K562 (cell line): ENCODE results near the gene TMEM95. TPM values are rescaled to one million over a fixed set of nuclear protein-coding genes. Genes with fewer than 3 reads are reported as not detected.

Experiments
- ATAC-seq: fragments of 200-7000 bp; cut with Tn5 transposase; 3 replicates; pipeline ENCODE4 v1.9.1; 2020; ENCODE audit warnings: moderate library complexity
- BruUV-seq: library from RNA; stranded (reverse); fragments of 400-500 nt; replicated peaks from 2 replicates; lab custom pipeline; 2021; lab: Mats Ljungman, UMichigan
- CTCF ChIA-PET: fragments of 300-600 bp; formaldehyde crosslinking; extraction: SDS; loops from one replicate; lab custom pipeline; 2021; ENCODE audit warnings: low intra/inter-chr PET ratio; lab: Yijun Ruan, JAX
- POLR2A ChIA-PET: fragments of 300-600, 350-650 bp; sonication (Branson Sonifier 250); formaldehyde crosslinking; extraction: SDS; loops from one replicate; lab custom pipeline; 2021; ENCODE audit warnings: antibody characterized with exemption, inconsistent platforms; lab: Yijun Ruan, JAX
- DNase-seq, 4 experiments: peaks; one replicate each; pipeline versions ENCODE4 v3.0.0 to v3.0.0-alpha.2; 2011 to 2018; ENCODE audit warnings: low spot score in 3 of 4, mixed read lengths in 3 of 4; ENCODE audit errors: extremely low read depth in 1 of 4
- FAIRE-seq: peaks from 2 replicates; lab custom pipeline; 2011; peaks lifted over from hg19 to GRCh38; lab: Jason Lieb, UNC
- H2AFZ ChIP-seq: 2 replicates; pipeline ENCODE4 v1.6.0; 2011; ENCODE audit warnings: low read depth, low read length, control low read depth, inconsistent platforms
- H3K27ac ChIP-seq: fragments of 200-600 bp; 3 replicates; pipeline ENCODE4 v1.8.0; 2011; ENCODE audit warnings: low read depth, mild to moderate bottlenecking, control low read depth, inconsistent platforms, low read length, moderate library complexity, mixed read lengths; ENCODE audit errors: extremely low read depth
- H3K27me3 ChIP-seq, 2 experiments: fragments of 300-600 bp in 1 of 2; 2 replicates in 1 of 2; 3 replicates in 1 of 2; pipeline versions ENCODE4 v1.6.0 to v1.8.0; 2011; ENCODE audit warnings: inconsistent platforms in 2 of 2, low read length in 2 of 2, mild to moderate bottlenecking in 1 of 2, mixed read lengths in 1 of 2, moderate library complexity in 1 of 2; ENCODE audit not compliant: control insufficient read depth in 2 of 2, insufficient read depth in 2 of 2
- H3K36me3 ChIP-seq: fragments of 300-600 bp; 3 replicates; pipeline ENCODE4 v1.8.0; 2011; ENCODE audit warnings: mild to moderate bottlenecking, low read length, inconsistent platforms; ENCODE audit not compliant: control insufficient read depth, insufficient read depth
- H3K4me1 ChIP-seq, 2 experiments: fragments of 200-600 bp in 1 of 2; replicated peaks in 1 of 2; 2 replicates in 1 of 2; 3 replicates in 1 of 2; pipeline versions ENCODE4 v1.5.1 to v1.8.0; 2011; ENCODE audit warnings: inconsistent platforms in 2 of 2, low read length in 2 of 2, mild to moderate bottlenecking in 1 of 2, mixed read lengths in 1 of 2, moderate library complexity in 1 of 2; ENCODE audit not compliant: control insufficient read depth in 2 of 2, insufficient read depth in 2 of 2
- H3K4me2 ChIP-seq: 2 replicates; pipeline ENCODE4 v1.6.1; 2011; ENCODE audit warnings: low read length, control low read depth, inconsistent platforms, mixed read lengths; ENCODE audit not compliant: insufficient read depth
- H3K4me3 ChIP-seq: fragments of 200-600 bp; sonication (generic), shearing (Covaris generic); 2 replicates; pipeline ENCODE4 v1.5.1; 2016; ENCODE audit warnings: control low read depth, inconsistent platforms
- H3K79me2 ChIP-seq: fragments of 200-600 bp; 3 replicates; pipeline ENCODE4 v1.8.0; 2011; ENCODE audit warnings: low read length, inconsistent platforms; ENCODE audit not compliant: control insufficient read depth, insufficient read depth
- H3K9ac ChIP-seq, 2 experiments: 2 replicates each; pipeline versions ENCODE4 v1.6.0 to v1.6.1; 2011; ENCODE audit warnings: low read depth in 2 of 2, low read length in 2 of 2, control low read depth in 1 of 2, inconsistent platforms in 1 of 2, mild to moderate bottlenecking in 1 of 2, mixed read lengths in 1 of 2; ENCODE audit not compliant: insufficient read depth in 1 of 2
- H3K9me1 ChIP-seq: one replicate; pipeline ENCODE4 v1.6.0; 2011; ENCODE audit warnings: inconsistent platforms, mild to moderate bottlenecking, low read length, moderate library complexity; ENCODE audit not compliant: control insufficient read depth, insufficient read depth
- H3K9me3 ChIP-seq: replicated peaks from 2 replicates; pipeline ENCODE4 v1.5.1; 2011; ENCODE audit warnings: low read depth, low read length, inconsistent platforms; ENCODE audit not compliant: control insufficient read depth, insufficient read depth
- H4K20me1 ChIP-seq: replicated peaks from 2 replicates; pipeline ENCODE4 v1.6.1; 2011; ENCODE audit warnings: low read length, inconsistent platforms, mixed read lengths; ENCODE audit not compliant: control insufficient read depth, insufficient read depth
- KHSRP ChIP-seq: fragments of 450-650 bp; IDR thresholded peaks from 2 replicates; pipeline ENCODE4 v1.6.1; 2017
- MLLT1 ChIP-seq, 2 experiments: fragments of 450-650 bp; IDR thresholded peaks; 2 replicates each; pipeline ENCODE4 v1.6.1; 2016
- POLR2G ChIP-seq: fragments of 200-400 bp; formaldehyde crosslinking; IDR thresholded peaks from 2 replicates; pipeline ENCODE4 v1.6.1; 2017; ENCODE audit warnings: low read depth, mild to moderate bottlenecking, antibody characterized with exemption, low read length, moderate library complexity
- SAP30 ChIP-seq: fragments of 200-600 bp; sonication (generic); IDR thresholded peaks from 2 replicates; pipeline ENCODE4 v1.6.1; 2012; ENCODE audit warnings: borderline replicate concordance, low read depth, mild to moderate bottlenecking, moderate library complexity, low read length, control low read depth, inconsistent platforms; ENCODE audit not compliant: insufficient read depth, poor library complexity, severe bottlenecking
- SMAD1 ChIP-seq: fragments of 150-350 bp; IDR thresholded peaks from 2 replicates; pipeline ENCODE4 v1.6.1; 2014; ENCODE audit warnings: low read length, low read depth; ENCODE audit not compliant: partially characterized antibody
- YY1 ChIP-seq, 3 experiments: IDR thresholded peaks; 2 replicates each; pipeline ENCODE4 v1.6.1; 2011; ENCODE audit warnings: low read length in 2 of 3, mild to moderate bottlenecking in 2 of 3, moderate library complexity in 2 of 3, borderline replicate concordance in 1 of 3, control low read depth in 1 of 3, low read depth in 1 of 3; ENCODE audit not compliant: insufficient read depth in 3 of 3, insufficient replicate concordance in 2 of 3, control insufficient read depth in 1 of 3, insufficient read length in 1 of 3; ENCODE audit errors: extremely low read depth in 1 of 3
- ZFP91 ChIP-seq: sonication (generic); formaldehyde crosslinking; IDR thresholded peaks from 2 replicates; pipeline ENCODE4 v1.8.0; 2022; ENCODE audit warnings: mild to moderate bottlenecking, missing genetic modification reagents
- WGBS: fragments of 100-300 bp; shearing (Covaris generic); methylation state at CpG from one replicate; pipeline ENCODE4 v1.1.6; 2016; ENCODE audit warnings: low coverage, mixed read lengths; ENCODE audit not compliant: insufficient coverage; ENCODE audit errors: missing lambda C conversion rate; 5-methylcytosine and 5-hydroxymethylcytosine counted together
- in situ Hi-C: fragments of 300-500 bp; cut with MboI; formaldehyde crosslinking; loops from 4 replicates; pipeline ENCODE4 v1.15.0; 2018; ENCODE audit warnings: inconsistent platforms, mixed read lengths
- intact Hi-C: fragments of 100-400 bp; cut with micrococcal nuclease; formaldehyde crosslinking; loops from 2 replicates; pipeline ENCODE4 v1.14.2; 2022
- polyA plus RNA-seq, 8 experiments: library from polyadenylated mRNA; depleted of rRNA in 4 of 8; stranded (reverse) in 5 of 8; unstranded in 3 of 8; fragments of >200 nt; fragmentation: Nextera tagmentation in 2 of 8; fragmentation: Illumina TruSeq in 1 of 8; extraction: Ambion mirVana in 2 of 8; extraction: Trizol in 1 of 8; gene quantifications; 2 replicates each; pipeline versions ENCODE4 v1.2.1 to v1.2.3, GENCODE V29; 2011 to 2014; ENCODE audit warnings: inconsistent platforms in 1 of 8, missing spikeins in 1 of 8
- total RNA-seq, 7 experiments: library from RNA; depleted of rRNA in 6 of 7; stranded (reverse); fragments of >200 nt in 6 of 7; fragmentation: Illumina TruSeq in 2 of 7; extraction: Trizol in 2 of 7; gene quantifications; 2 replicates each; pipeline versions ENCODE4 v1.2.1 to v1.2.3, GENCODE V29; 2011 to 2021; ENCODE audit warnings: low replicate concordance in 1 of 7

TMEM95 gene
- total and polyA plus RNA-seq, 9 of the 15 experiments (the other 6 are each of a cell fraction or from before 2014, with no cell fraction given), result not detected

- TF ChIP-seq ZFP91 (no peak), SAP30 (no peak)
Observed at GRCh38 chr17:7391307-7391706, 36.4 kb downstream of the TMEM95 start (continued).

GRCh38 chr17:7392696-7393612 is 38.0 kb downstream of the TMEM95 start:
- peak overlapping the region in 1 of 2 experiments; percentile 97; a peak in 1 of 4 replicates for H3K9ac ChIP-seq
- no peaks in the 10 kb centered on the region for H3K27me3 ChIP-seq
- H3K4me2 ChIP-seq, result no peak overlapping the region; the same call in 1 of the 2 replicates
- no peaks in the 10 kb centered on the region for H3K9me1 ChIP-seq
- ATAC-seq (no peak), FAIRE-seq (no peak), DNase-seq (no peak)
- no peaks in the 10 kb centered on the region for H4K20me1 ChIP-seq
- no peak overlapping the region for H2AFZ ChIP-seq
- no peaks in the 10 kb centered on the region for H3K79me2 ChIP-seq
- H3K36me3 ChIP-seq, result peaks cover 8% of the 10 kb centered on the region; the same call in 1 of the 3 replicates
- no TSS peak for BruUV-seq
- 0 out of 2 replicates have a peak overlapping the region, but pooled peaks have one; percentile 68 for H3K4me3 ChIP-seq
- no peak overlapping the region for H3K27ac ChIP-seq
- WGBS, result 74% methylated on average over 23 of the region's 42 CpGs
- no peak for TF ChIP-seq KHSRP
- 0 out of 2 replicates have a peak, but pooled peaks have one; percentile 20 for TF ChIP-seq POLR2G
- TF ChIP-seq MLLT1 (IDR thresholded peaks at IDR 0.05), result no peak
- TF ChIP-seq YY1 (IDR thresholded peaks at IDR 0.05; ENCODE audit: borderline replicate concordance in 1 of 3, control insufficient read depth in 1 of 3, extremely low read depth in 1 of 3, insufficient read depth in 3 of 3, insufficient read length in 1 of 3, insufficient replicate concordance in 2 of 3, low read depth in 1 of 3, low read length in 2 of 3), result no peak
- no peak for TF ChIP-seq SMAD1
- ChIA-PET CTCF (no interaction called here), POLR2A (interaction anchor here (0.8 to 1.2 kb wide), 3 partner anchors 9 to 91 kb away, joined by 3 to 4 read pairs (median 3); partner anchors contain the start of genes POLR2A and TMEM256)
- in situ Hi-C loops (no loop called here), intact Hi-C loops (no loop called here)
- H3K4me1 ChIP-seq, result peaks cover 3 to 24% of the 10 kb centered on the region in 2 experiments; a peak in 4 of 5 replicates
- H3K9me3 ChIP-seq, result no peaks in the 10 kb centered on the region
